ENCODE data around the gene GLT8D1. TPM values are rescaled to one million over a fixed set of nuclear protein-coding genes. Genes with fewer than 3 reads are reported as not detected.

GLT8D1 gene
- total RNA-seq, 1 donor from 2014 or later: 37.1 TPM

GRCh38 chr3:52660046-52660445 lies 45.5 kb downstream of the GLT8D1 start:
- intact Hi-C loops (cut with DNase I): no loop called here
- no peaks in the 10 kb centered on the region for H3K9me3 ChIP-seq
- H3K36me3 ChIP-seq: peaks cover 87% of the 10 kb centered on the region
- no peak overlapping the region for H3K4me3 ChIP-seq
- no peaks in the 10 kb centered on the region for H3K27me3 ChIP-seq (ENCODE audit: low read depth)
- DNase-seq: no peak
- no peak overlapping the region for H3K27ac ChIP-seq
- ATAC-seq: no peak
- no peaks in the 10 kb centered on the region for H3K4me1 ChIP-seq
- no peak for TF ChIP-seq CTCF (IDR thresholded peaks at IDR 0.05)

DNA sequence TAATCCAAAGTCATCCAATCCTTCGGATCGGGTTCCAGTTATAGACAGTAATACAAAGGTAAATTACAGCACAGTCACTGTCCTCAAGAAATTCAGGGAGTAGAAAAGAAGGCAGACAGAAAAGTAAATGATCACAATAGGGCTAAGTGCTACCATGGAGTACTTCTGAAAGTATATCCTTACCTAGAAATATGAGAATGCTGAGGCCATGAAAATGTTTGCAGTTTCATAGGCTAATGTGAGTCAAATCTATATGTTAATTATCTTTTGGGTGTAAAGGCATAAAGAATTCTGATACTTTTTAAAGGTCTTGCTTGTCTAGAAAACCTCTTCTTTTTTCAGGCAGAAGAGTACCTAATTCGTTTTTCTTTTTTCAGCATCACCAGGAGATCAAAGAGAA lies 49.7 kb downstream of the GLT8D1 start:
- Histone ChIP-seq H3K4me3 (no peak overlapping the region), H3K4me1 (no peaks in the 10 kb centered on the region), H3K27ac (no peak overlapping the region), H3K27me3 (ENCODE audit: low read depth) (no peaks in the 10 kb centered on the region), H3K36me3 (peaks cover 100% of the 10 kb centered on the region), H3K9me3 (no peaks in the 10 kb centered on the region)
- intact Hi-C loops (cut with DNase I): no loop called here
- ATAC-seq (no peak), DNase-seq (no peak)
- no peak for TF ChIP-seq CTCF (IDR thresholded peaks at IDR 0.05)

DNA sequence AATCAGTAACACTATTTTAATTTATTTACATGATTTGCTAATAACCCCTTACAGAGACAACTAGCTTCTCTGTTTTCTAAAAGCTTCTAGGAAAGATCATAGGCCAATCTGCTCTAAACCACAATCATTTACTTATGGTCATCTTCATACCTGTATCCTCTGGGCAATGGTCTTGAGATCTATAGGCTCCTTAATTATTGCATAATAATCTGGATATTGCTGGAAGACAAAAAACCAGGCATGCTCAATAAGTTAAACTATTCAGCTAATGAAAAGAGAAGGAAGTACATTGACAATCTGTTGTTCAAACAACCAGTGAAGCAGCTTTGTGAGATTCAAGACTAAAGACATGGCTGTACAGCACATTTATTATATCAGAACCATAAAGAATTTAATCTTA lies 54.0 kb downstream of the GLT8D1 start:
- Histone ChIP-seq H3K27me3 (ENCODE audit: low read depth) (no peaks in the 10 kb centered on the region), H3K36me3 (peaks cover 100% of the 10 kb centered on the region), H3K27ac (no peak overlapping the region), H3K4me3 (no peak overlapping the region), H3K4me1 (no peaks in the 10 kb centered on the region), H3K9me3 (no peaks in the 10 kb centered on the region)
- TF ChIP-seq CTCF (IDR thresholded peaks at IDR 0.05): no peak
- DNase-seq: no peak
- intact Hi-C loops (cut with DNase I): no loop called here
- ATAC-seq: no peak

- Histone ChIP-seq H3K4me3 (no peak overlapping the region), H3K36me3 (peaks cover 100% of the 10 kb centered on the region)
Observed at GRCh38 chr3:52650439-52650838, 55.2 kb downstream of the GLT8D1 start.

GRCh38 chr3:52649461-52650210 lies 56.0 kb downstream of the GLT8D1 start:
- no peak overlapping the region for H3K4me3 ChIP-seq
- H3K9me3 ChIP-seq: no peaks in the 10 kb centered on the region
- no peak for DNase-seq
- no peak overlapping the region for H3K27ac ChIP-seq
- no peak for ATAC-seq
- no peaks in the 10 kb centered on the region for H3K4me1 ChIP-seq
- TF ChIP-seq CTCF (IDR thresholded peaks at IDR 0.05): no peak
- no peaks in the 10 kb centered on the region for H3K27me3 ChIP-seq (ENCODE audit: low read depth)
- peaks cover 100% of the 10 kb centered on the region for H3K36me3 ChIP-seq
- intact Hi-C loops (cut with DNase I): no loop called here

More at GRCh38 chr3:52650439-52650838, 55.2 kb downstream of the GLT8D1 start:
- no peak for ATAC-seq
- TF ChIP-seq CTCF (IDR thresholded peaks at IDR 0.05): no peak
- DNase-seq: no peak
- intact Hi-C loops (cut with DNase I): no loop called here
- Histone ChIP-seq H3K9me3 (no peaks in the 10 kb centered on the region), H3K27me3 (ENCODE audit: low read depth) (no peaks in the 10 kb centered on the region), H3K27ac (no peak overlapping the region), H3K4me1 (no peaks in the 10 kb centered on the region)
